Measurements from ENCODE around the gene ARHGAP33.
A peak's percentile ranks its signal among the peaks of the same experiment; 100 is the strongest.

Gene ARHGAP33

DNA sequence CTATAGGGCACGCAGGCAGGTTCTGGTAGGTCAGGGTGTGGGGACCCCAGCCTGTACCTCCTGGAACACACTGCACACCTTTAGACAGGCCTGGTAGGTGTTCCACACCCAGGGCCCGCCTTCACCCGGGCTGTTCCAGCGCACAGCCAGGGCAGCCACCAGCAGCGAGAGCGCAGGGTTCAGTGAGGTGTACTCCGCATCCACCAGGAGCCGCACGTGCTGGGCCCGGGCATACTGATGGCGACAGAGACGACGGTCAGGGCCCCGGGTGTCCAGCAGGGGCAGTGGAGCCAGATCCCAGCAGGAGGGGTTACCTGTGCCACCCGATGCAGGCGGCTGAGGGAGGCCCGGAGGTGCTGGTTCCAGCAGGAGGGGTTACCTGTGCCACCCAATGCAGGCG lies 31.2 kb downstream of the ARHGAP33 start:
- Mint-ChIP-seq H3K4me3 (no peak overlapping the region), H3K27me3 (peaks cover 2% of the 10 kb centered on the region), H3K36me3 (ENCODE audit: insufficient read depth) (no peaks in the 10 kb centered on the region), H3K9me3 (no peaks in the 10 kb centered on the region), H3K4me1 (peaks cover 11% of the 10 kb centered on the region), H3K27ac (ENCODE audit: low read depth) (no peak overlapping the region)
- DNase-seq (ENCODE audit: low spot score in 2 of 2) (no peak), ATAC-seq (replicated peaks; ENCODE audit: extremely low read depth, poor library complexity, severe bottlenecking) (no peak)

- Mint-ChIP-seq H3K27ac (ENCODE audit: low read depth) (no peak overlapping the region), H3K4me1 (peaks cover 11% of the 10 kb centered on the region)
Measured at GRCh38 chr19:35807633-35808032, 32.3 kb downstream of the ARHGAP33 start.

GRCh38 chr19:35811317-35812219 lies 36.2 kb downstream of the ARHGAP33 start:
- no peaks in the 10 kb centered on the region for H3K36me3 Mint-ChIP-seq (ENCODE audit: insufficient read depth)
- no peak for DNase-seq (ENCODE audit: low spot score in 2 of 2)
- H3K27me3 Mint-ChIP-seq = peaks cover 35% of the 10 kb centered on the region
- no peak overlapping the region for H3K4me3 Mint-ChIP-seq
- no peak overlapping the region for H3K27ac Mint-ChIP-seq (ENCODE audit: low read depth)
- ATAC-seq (replicated peaks; ENCODE audit: extremely low read depth, poor library complexity, severe bottlenecking) = no peak
- no peaks in the 10 kb centered on the region for H3K4me1 Mint-ChIP-seq
- no peaks in the 10 kb centered on the region for H3K9me3 Mint-ChIP-seq

More at GRCh38 chr19:35807633-35808032, 32.3 kb downstream of the ARHGAP33 start:
- no peaks in the 10 kb centered on the region for H3K9me3 Mint-ChIP-seq
- H3K27me3 Mint-ChIP-seq = peaks cover 12% of the 10 kb centered on the region
- no peaks in the 10 kb centered on the region for H3K36me3 Mint-ChIP-seq (ENCODE audit: insufficient read depth)
- ATAC-seq (replicated peaks; ENCODE audit: extremely low read depth, poor library complexity, severe bottlenecking) = no peak
- H3K4me3 Mint-ChIP-seq = no peak overlapping the region
- DNase-seq (ENCODE audit: low spot score in 2 of 2) = no peak

DNA sequence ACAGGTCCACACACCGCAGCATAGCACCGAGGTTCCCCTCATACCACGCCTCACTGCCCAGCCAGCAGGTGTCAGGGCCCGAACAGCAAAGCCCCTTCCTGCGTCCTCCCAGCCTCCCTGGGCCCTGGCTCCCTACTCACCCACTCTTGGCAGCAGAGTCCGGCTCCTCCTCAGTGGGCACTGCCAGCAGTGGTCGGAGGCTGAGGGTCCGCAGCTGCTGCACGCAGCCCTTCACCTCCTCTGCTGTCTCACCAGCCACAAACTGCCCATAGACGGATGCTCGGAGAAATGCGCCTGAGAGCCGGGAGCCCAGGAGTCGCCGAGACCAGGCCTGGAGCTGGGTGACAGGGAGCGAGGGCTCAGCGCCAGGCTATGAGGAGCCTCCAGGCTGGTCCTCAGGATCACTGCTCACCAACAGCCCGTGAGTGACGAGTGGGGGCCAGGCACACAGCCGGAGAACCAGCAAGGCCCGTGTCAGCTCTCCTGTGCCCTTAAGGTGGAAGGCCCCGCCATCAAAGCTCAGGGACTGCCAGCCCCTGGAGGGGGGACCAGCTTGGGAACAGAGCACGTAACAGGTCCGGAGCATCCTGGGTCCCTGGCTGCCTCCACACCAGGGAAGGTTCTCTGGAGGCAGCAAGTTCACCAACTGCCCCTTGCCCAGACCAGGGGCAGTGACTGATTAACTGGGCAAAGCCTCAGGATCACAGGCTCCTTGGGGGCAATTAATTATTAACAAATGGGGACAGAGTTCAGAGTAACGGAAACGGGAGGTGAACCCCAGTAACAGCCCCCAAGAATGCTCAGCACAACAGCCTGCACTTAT lies 37.1 kb downstream of the ARHGAP33 start, which contains the start of gene PRODH2:
PRODH2 (minus strand) TSS at position 626 of the 823 bp plus-strand sequence; CDS start at position 586, 40 bp downstream.
- no peaks in the 10 kb centered on the region for H3K4me1 Mint-ChIP-seq
- no peaks in the 10 kb centered on the region for H3K9me3 Mint-ChIP-seq
- peaks cover 1% of the 10 kb centered on the region for H3K36me3 Mint-ChIP-seq (ENCODE audit: insufficient read depth)
- no peak within 1 kb of the TSS for H3K4me3 Mint-ChIP-seq
- peaks cover 39% of the 10 kb centered on the region for H3K27me3 Mint-ChIP-seq
- DNase-seq (ENCODE audit: low spot score in 2 of 2) (no peak), ATAC-seq (replicated peaks; ENCODE audit: extremely low read depth, poor library complexity, severe bottlenecking) (no peak)
- H3K27ac Mint-ChIP-seq (ENCODE audit: low read depth) = no peak within 1 kb of the TSS

GRCh38 chr19:35813043-35813890 lies 37.9 kb downstream of the ARHGAP33 start:
- H3K36me3 Mint-ChIP-seq (ENCODE audit: insufficient read depth) = peaks cover 2% of the 10 kb centered on the region
- H3K4me3 Mint-ChIP-seq = no peak overlapping the region
- DNase-seq (ENCODE audit: low spot score in 2 of 2) = no peak
- H3K4me1 Mint-ChIP-seq = no peaks in the 10 kb centered on the region
- no peak overlapping the region for H3K27ac Mint-ChIP-seq (ENCODE audit: low read depth)
- H3K27me3 Mint-ChIP-seq = peaks cover 44% of the 10 kb centered on the region
- no peak for ATAC-seq (replicated peaks; ENCODE audit: extremely low read depth, poor library complexity, severe bottlenecking)
- no peaks in the 10 kb centered on the region for H3K9me3 Mint-ChIP-seq

GRCh38 chr19:35816262-35816661 lies 40.9 kb downstream of the ARHGAP33 start:
- H3K27ac Mint-ChIP-seq (ENCODE audit: low read depth) = no peak overlapping the region
- H3K4me3 Mint-ChIP-seq = no peak overlapping the region
- DNase-seq (ENCODE audit: low spot score in 2 of 2) = no peak
- H3K36me3 Mint-ChIP-seq (ENCODE audit: insufficient read depth) = peaks cover 4% of the 10 kb centered on the region
- no peaks in the 10 kb centered on the region for H3K4me1 Mint-ChIP-seq
- ATAC-seq (replicated peaks; ENCODE audit: extremely low read depth, poor library complexity, severe bottlenecking) = no peak
- no peaks in the 10 kb centered on the region for H3K9me3 Mint-ChIP-seq
- peaks cover 51% of the 10 kb centered on the region for H3K27me3 Mint-ChIP-seq

DNA sequence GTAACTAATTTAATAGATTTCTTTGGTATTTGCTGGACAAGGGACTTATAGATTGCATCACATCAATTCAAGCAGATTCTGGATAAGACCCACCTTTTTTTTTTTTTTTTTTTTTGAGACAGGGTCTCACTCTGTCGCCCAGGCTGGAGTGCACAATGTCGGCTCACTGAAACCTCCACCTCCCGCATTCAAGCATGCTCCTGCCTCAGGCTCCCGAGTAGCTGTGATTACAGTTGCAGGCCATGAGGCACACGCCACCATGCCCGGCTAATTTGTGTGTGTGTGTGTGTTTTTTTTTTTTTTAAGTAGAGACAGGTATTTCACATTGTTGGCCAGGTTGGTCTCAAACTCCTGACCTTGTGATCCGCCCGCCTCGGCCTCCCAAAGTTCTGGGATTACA lies 41.5 kb downstream of the ARHGAP33 start:
- H3K4me3 Mint-ChIP-seq = no peak overlapping the region

GRCh38 chr19:35818445-35818844 lies 43.1 kb downstream of the ARHGAP33 start:
- H3K27ac Mint-ChIP-seq (ENCODE audit: low read depth) = no peak overlapping the region
- peaks cover 30% of the 10 kb centered on the region for H3K27me3 Mint-ChIP-seq
- DNase-seq (ENCODE audit: low spot score in 2 of 2) (no peak), ATAC-seq (replicated peaks; ENCODE audit: extremely low read depth, poor library complexity, severe bottlenecking) (no peak)
- H3K4me3 Mint-ChIP-seq = no peak overlapping the region
- no peaks in the 10 kb centered on the region for H3K9me3 Mint-ChIP-seq
- peaks cover 4% of the 10 kb centered on the region for H3K36me3 Mint-ChIP-seq (ENCODE audit: insufficient read depth)
- no peaks in the 10 kb centered on the region for H3K4me1 Mint-ChIP-seq

More for the DNA sequence above, 41.5 kb downstream of the ARHGAP33 start:
- H3K36me3 Mint-ChIP-seq (ENCODE audit: insufficient read depth) = peaks cover 4% of the 10 kb centered on the region
- H3K4me1 Mint-ChIP-seq = no peaks in the 10 kb centered on the region
- DNase-seq (ENCODE audit: low spot score in 2 of 2) (no peak), ATAC-seq (replicated peaks; ENCODE audit: extremely low read depth, poor library complexity, severe bottlenecking) (no peak)
- peaks cover 46% of the 10 kb centered on the region for H3K27me3 Mint-ChIP-seq
- H3K27ac Mint-ChIP-seq (ENCODE audit: low read depth) = no peak overlapping the region
- H3K9me3 Mint-ChIP-seq = no peaks in the 10 kb centered on the region

- DNase-seq (ENCODE audit: low spot score in 2 of 2) (no peak), ATAC-seq (replicated peaks; ENCODE audit: extremely low read depth, poor library complexity, severe bottlenecking) (no peak)
- Mint-ChIP-seq H3K36me3 (ENCODE audit: insufficient read depth) (peaks cover 2% of the 10 kb centered on the region), H3K4me3 (no peak overlapping the region), H3K27ac (ENCODE audit: low read depth) (no peak overlapping the region), H3K27me3 (peaks cover 36% of the 10 kb centered on the region), H3K4me1 (no peaks in the 10 kb centered on the region), H3K9me3 (no peaks in the 10 kb centered on the region)
Measured at GRCh38 chr19:35822579-35822978, 47.2 kb downstream of the ARHGAP33 start.

GRCh38 chr19:35824150-35824549 lies 48.8 kb downstream of the ARHGAP33 start:
- Mint-ChIP-seq H3K4me3 (no peak overlapping the region), H3K27ac (ENCODE audit: low read depth) (no peak overlapping the region), H3K9me3 (no peaks in the 10 kb centered on the region), H3K4me1 (no peaks in the 10 kb centered on the region), H3K36me3 (ENCODE audit: insufficient read depth) (peaks cover 4% of the 10 kb centered on the region), H3K27me3 (peaks cover 24% of the 10 kb centered on the region)
- ATAC-seq (replicated peaks; ENCODE audit: extremely low read depth, poor library complexity, severe bottlenecking) (no peak), DNase-seq (ENCODE audit: low spot score in 2 of 2) (no peak)

GRCh38 chr19:35828692-35829301 lies 53.4 kb downstream of the ARHGAP33 start:
- no peak overlapping the region for H3K4me3 Mint-ChIP-seq
- no peaks in the 10 kb centered on the region for H3K4me1 Mint-ChIP-seq
- no peak for ATAC-seq (replicated peaks; ENCODE audit: extremely low read depth, poor library complexity, severe bottlenecking)
- H3K36me3 Mint-ChIP-seq (ENCODE audit: insufficient read depth) = peaks cover 5% of the 10 kb centered on the region
- peaks cover 59% of the 10 kb centered on the region for H3K27me3 Mint-ChIP-seq
- DNase-seq (ENCODE audit: low spot score in 2 of 2) = peak in 1 of 2 donors; percentile 15
- H3K27ac Mint-ChIP-seq (ENCODE audit: low read depth) = no peak overlapping the region
- H3K9me3 Mint-ChIP-seq = no peaks in the 10 kb centered on the region

DNA sequence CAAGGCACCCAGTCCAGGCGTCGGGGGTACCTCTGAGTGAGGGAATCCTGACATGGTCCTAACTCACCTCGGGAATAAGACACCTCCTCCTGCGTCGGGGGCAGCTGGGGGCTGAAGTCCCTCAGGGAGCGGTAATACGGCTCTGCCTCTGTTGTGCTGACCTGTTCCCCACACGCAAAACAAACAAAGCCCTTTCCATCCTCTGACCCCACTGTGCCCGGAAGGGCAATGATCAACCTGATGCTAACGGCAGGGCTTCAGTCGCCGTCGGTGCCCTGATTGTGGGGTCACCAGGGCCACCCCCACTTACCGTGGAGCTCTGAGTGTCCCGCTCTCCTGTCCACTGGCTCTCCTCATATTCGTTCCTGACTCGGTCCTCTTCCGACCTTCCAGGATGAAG lies 55.6 kb downstream of the ARHGAP33 start:
- peaks cover 62% of the 10 kb centered on the region for H3K27me3 Mint-ChIP-seq
- ATAC-seq (replicated peaks; ENCODE audit: extremely low read depth, poor library complexity, severe bottlenecking) (no peak), DNase-seq (ENCODE audit: low spot score in 2 of 2) (no peak)
- H3K27ac Mint-ChIP-seq (ENCODE audit: low read depth) = no peak overlapping the region
- no peaks in the 10 kb centered on the region for H3K9me3 Mint-ChIP-seq
- H3K36me3 Mint-ChIP-seq (ENCODE audit: insufficient read depth) = peaks cover 5% of the 10 kb centered on the region
- no peak overlapping the region for H3K4me3 Mint-ChIP-seq
- no peaks in the 10 kb centered on the region for H3K4me1 Mint-ChIP-seq

Measured in central memory CD8-positive, alpha-beta T cell (primary cell).